SK-N-SH (cell line): ENCODE results near the gene SRRM2.

Experiments used
- CHD2 ChIP-seq: fragments of 150-350 bp; IDR thresholded peaks from 2 replicates; pipeline ENCODE4 v1.6.1; 2018; ENCODE audit warnings: low read length; ENCODE audit not compliant: partially characterized antibody
- EP300 ChIP-seq, 2 experiments: IDR thresholded peaks; 2 replicates each; pipeline versions ENCODE4 v1.4.0 to v1.6.1; 2012; ENCODE audit warnings: borderline replicate concordance in 1 of 2, low read depth in 1 of 2, low read length in 1 of 2
- EZH2phosphoT487 ChIP-seq: fragments of 200-600 bp; sonication (generic); IDR thresholded peaks from 2 replicates; pipeline ENCODE4 v1.6.1; 2017; ENCODE audit warnings: low read depth, mixed run types, mild to moderate bottlenecking, antibody characterized with exemption, moderate library complexity, borderline replicate concordance
- FOXJ3 ChIP-seq: sonication (generic); formaldehyde crosslinking; IDR thresholded peaks from 2 replicates; pipeline ENCODE4 v1.5.1; 2020; ENCODE audit warnings: mild to moderate bottlenecking, missing genetic modification reagents
- POLR2AphosphoS5 ChIP-seq: IDR thresholded peaks from 2 replicates; pipeline ENCODE4 v1.6.1; 2012; ENCODE audit warnings: low read depth, low read length
- RAD21 ChIP-seq: IDR thresholded peaks from 2 replicates; pipeline ENCODE4 v1.6.1; 2012; ENCODE audit warnings: mild to moderate bottlenecking, low read length
- RCOR1 ChIP-seq: fragments of 150-350 bp; IDR thresholded peaks from 2 replicates; pipeline ENCODE4 v1.6.1; 2017; ENCODE audit warnings: antibody characterized with exemption, low read length
- YY1 ChIP-seq: IDR thresholded peaks from 2 replicates; pipeline ENCODE4 v1.4.0; 2012; ENCODE audit warnings: low read depth, mild to moderate bottlenecking
- TF ChIP-seq, protein P1 (sequence below): fragments of 200-600 bp; sonication (generic); IDR thresholded peaks from 2 replicates; pipeline ENCODE4 v1.6.1; 2017; ENCODE audit warnings: antibody characterized with exemption, mild to moderate bottlenecking, moderate library complexity
- TF ChIP-seq, protein P2 (sequence below): IDR thresholded peaks from 2 replicates; pipeline ENCODE4 v1.4.0; 2012; ENCODE audit warnings: low read depth
- TF ChIP-seq, protein P3 (sequence below): IDR thresholded peaks from 2 replicates; pipeline ENCODE4 v1.4.0; 2012; ENCODE audit warnings: low read depth, borderline replicate concordance

DNA sequence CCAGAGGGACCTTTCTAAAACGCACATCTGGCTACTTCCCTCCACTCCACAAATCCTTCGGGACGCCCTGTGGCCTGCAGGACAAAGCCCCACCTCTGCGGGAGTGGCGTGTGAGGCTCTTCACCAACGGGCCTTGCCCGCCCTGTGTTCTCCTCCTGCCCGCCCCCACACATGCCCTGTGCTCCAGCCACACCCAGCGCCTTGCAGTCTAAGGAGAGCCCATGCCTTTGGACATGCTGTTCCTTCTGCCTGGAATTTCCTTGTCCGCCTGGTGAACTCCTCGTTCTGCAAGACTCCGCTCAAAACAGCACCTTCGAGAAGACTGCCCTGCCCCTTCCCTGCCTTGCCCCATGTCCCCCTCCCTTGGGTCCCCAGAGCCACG lies 17.2 kb downstream of the SRRM2 start:
- TF ChIP-seq RCOR1 (no peak), EZH2phosphoT487 (no peak), YY1 (no peak), EP300 (IDR thresholded peaks at IDR 0.05; ENCODE audit: borderline replicate concordance in 1 of 2, low read depth in 1 of 2, low read length in 1 of 2) (no peak), RAD21 (no peak), CHD2 (no peak), POLR2AphosphoS5 (no peak), FOXJ3 (CRISPR knock-in tag) (no peak)
- TF ChIP-seq, protein P1, sequence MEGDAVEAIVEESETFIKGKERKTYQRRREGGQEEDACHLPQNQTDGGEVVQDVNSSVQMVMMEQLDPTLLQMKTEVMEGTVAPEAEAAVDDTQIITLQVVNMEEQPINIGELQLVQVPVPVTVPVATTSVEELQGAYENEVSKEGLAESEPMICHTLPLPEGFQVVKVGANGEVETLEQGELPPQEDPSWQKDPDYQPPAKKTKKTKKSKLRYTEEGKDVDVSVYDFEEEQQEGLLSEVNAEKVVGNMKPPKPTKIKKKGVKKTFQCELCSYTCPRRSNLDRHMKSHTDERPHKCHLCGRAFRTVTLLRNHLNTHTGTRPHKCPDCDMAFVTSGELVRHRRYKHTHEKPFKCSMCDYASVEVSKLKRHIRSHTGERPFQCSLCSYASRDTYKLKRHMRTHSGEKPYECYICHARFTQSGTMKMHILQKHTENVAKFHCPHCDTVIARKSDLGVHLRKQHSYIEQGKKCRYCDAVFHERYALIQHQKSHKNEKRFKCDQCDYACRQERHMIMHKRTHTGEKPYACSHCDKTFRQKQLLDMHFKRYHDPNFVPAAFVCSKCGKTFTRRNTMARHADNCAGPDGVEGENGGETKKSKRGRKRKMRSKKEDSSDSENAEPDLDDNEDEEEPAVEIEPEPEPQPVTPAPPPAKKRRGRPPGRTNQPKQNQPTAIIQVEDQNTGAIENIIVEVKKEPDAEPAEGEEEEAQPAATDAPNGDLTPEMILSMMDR = no peak
- TF ChIP-seq, protein P2, sequence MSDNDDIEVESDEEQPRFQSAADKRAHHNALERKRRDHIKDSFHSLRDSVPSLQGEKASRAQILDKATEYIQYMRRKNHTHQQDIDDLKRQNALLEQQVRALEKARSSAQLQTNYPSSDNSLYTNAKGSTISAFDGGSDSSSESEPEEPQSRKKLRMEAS = no peak
- TF ChIP-seq, protein P3, sequence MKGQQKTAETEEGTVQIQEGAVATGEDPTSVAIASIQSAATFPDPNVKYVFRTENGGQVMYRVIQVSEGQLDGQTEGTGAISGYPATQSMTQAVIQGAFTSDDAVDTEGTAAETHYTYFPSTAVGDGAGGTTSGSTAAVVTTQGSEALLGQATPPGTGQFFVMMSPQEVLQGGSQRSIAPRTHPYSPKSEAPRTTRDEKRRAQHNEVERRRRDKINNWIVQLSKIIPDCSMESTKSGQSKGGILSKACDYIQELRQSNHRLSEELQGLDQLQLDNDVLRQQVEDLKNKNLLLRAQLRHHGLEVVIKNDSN = no peak
